ENCODE measurements around the gene CHMP6. TPM values are rescaled to one million over a fixed set of nuclear protein-coding genes. Genes with fewer than 3 reads are reported as not detected.
A peak's percentile ranks its signal among the peaks of the same experiment; 100 is the strongest.

The CHMP6 gene
- total RNA-seq, 1 donor = 19.4 TPM

DNA sequence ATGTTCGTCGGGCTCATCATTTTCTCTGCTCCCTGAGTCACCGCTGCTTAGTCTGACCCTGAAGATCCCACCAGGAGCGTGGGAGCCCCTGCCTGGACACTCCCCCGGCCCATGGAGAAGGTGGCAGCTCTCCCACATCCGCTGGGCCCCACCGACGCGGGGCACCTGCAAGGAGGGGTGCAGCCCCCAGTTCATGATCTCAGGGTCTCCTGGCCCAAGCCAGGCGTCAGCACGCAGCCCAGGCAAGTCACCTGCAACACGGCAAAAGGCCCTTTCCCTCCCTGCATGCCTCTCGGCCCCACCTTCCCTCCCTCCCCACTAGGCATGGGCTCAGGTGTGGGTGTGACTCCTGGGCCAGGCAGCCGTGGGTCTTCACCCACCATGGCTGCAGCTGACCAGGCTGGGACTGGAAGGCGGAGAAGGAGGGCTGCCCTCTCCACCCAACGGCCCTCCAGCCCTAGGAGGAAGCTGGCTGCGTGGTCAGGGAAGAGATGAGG lies 9.7 kb upstream of the CHMP6 start:
- no peak for DNase-seq (ENCODE audit: low read depth)
- TF ChIP-seq, protein P1, sequence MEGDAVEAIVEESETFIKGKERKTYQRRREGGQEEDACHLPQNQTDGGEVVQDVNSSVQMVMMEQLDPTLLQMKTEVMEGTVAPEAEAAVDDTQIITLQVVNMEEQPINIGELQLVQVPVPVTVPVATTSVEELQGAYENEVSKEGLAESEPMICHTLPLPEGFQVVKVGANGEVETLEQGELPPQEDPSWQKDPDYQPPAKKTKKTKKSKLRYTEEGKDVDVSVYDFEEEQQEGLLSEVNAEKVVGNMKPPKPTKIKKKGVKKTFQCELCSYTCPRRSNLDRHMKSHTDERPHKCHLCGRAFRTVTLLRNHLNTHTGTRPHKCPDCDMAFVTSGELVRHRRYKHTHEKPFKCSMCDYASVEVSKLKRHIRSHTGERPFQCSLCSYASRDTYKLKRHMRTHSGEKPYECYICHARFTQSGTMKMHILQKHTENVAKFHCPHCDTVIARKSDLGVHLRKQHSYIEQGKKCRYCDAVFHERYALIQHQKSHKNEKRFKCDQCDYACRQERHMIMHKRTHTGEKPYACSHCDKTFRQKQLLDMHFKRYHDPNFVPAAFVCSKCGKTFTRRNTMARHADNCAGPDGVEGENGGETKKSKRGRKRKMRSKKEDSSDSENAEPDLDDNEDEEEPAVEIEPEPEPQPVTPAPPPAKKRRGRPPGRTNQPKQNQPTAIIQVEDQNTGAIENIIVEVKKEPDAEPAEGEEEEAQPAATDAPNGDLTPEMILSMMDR (IDR thresholded peaks at IDR 0.05; ENCODE audit: insufficient read depth, low read depth, low read length) = no peak
- no peak overlapping the region for H3K4me3 ChIP-seq (ENCODE audit: low read depth, low read length)

DNA sequence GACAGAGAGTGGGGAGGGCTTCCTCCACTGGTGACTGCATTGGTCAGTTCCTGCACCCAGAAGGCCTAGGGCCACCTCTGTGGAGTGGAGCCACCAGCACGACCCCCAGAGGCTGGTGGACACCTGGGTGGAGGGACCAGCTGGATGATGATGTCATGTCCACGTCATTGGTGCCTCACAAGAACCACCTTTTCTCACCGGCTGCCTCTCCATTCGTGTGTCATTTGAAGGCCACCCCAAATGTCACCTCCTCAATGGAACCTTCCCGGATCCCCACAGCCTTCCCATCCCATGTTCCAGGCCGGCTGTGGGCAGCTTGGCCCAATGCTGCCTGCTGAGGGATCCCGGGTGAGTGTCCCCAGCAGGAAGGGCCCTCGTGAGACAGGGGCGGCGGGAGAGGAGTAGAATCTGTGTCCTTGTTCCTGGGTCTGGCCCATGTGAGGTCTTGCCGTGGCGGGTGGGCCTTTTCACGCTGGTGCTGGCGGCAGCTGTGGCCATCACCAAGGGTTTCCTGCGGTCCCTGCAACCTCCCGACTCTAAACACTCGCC lies 9.1 kb upstream of the CHMP6 start:
- DNase-seq (ENCODE audit: low read depth) = no peak
- TF ChIP-seq, protein P1 (IDR thresholded peaks at IDR 0.05; ENCODE audit: insufficient read depth, low read depth, low read length) = no peak
- no peak overlapping the region for H3K4me3 ChIP-seq (ENCODE audit: low read depth, low read length)

DNA sequence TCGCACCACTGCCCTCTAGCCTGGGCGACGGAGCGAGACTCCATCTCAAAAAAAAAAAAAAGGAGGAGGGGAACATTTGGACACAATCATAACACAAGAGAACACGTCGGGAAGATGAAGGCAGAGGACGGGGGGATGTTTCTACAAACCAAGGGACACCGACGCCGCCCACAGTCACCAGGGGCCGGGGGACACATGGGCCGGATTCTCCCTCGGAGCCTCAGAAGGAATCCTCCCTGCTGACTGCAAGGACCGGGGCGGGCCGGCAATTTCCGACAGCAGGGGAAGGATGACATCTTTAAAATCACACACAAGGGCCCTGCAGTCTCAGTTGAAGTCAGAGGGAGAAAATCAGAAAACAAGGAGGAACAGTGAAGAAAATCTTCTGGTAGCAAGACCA lies 8.1 kb upstream of the CHMP6 start:
- no peak overlapping the region for H3K4me3 ChIP-seq (ENCODE audit: low read depth, low read length)
- no peak for DNase-seq (ENCODE audit: low read depth)
- TF ChIP-seq, protein P1 (IDR thresholded peaks at IDR 0.05; ENCODE audit: insufficient read depth, low read depth, low read length) = no peak

DNA sequence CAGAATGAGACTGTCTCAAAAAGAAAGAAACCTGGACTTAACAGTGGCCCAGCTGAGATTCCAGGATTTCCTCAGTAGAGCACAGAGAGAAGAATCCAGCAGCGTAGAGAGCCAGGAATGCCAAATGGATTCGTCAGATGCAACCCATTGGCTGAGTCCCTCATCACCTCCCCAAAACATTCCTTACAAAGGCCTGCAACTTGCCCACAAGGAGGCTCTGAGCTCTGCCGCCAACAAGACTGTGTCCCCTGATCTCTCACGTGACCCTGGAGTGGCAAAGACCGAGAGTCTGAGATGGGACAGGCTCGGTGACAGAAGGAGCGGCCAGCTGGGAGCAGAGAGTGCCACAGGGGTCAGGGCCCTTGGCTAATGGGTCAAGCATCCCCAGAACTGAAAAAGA lies 6.9 kb upstream of the CHMP6 start:
- peak; percentile 88 for DNase-seq (ENCODE audit: low read depth)
- TF ChIP-seq, protein P1 (IDR thresholded peaks at IDR 0.05; ENCODE audit: insufficient read depth, low read depth, low read length) = peak; percentile 32
- no peak overlapping the region for H3K4me3 ChIP-seq (ENCODE audit: low read depth, low read length)

DNA sequence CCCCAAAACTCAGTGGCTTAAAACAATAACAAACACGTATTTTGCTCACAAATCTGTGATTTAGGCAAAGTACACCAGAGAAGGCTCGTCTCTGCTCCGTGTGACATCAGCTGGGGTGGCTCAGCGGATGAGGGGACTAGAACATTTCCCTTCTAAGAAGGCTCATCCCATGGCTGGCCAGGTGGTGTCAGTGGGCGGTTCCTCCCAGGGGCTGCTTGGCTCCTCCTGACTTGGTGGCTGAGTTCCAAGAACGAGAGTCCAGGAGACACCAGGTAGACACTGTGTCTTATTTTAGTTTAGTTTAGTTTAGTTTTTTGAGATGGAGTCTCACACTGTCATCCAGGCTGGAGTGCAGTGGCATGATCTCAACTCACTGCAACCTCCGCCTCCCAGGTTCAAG lies 5.6 kb upstream of the CHMP6 start:
- DNase-seq (ENCODE audit: low read depth) = no peak
- TF ChIP-seq, protein P1 (IDR thresholded peaks at IDR 0.05; ENCODE audit: insufficient read depth, low read depth, low read length) = no peak
- no peak overlapping the region for H3K4me3 ChIP-seq (ENCODE audit: low read depth, low read length)

DNA sequence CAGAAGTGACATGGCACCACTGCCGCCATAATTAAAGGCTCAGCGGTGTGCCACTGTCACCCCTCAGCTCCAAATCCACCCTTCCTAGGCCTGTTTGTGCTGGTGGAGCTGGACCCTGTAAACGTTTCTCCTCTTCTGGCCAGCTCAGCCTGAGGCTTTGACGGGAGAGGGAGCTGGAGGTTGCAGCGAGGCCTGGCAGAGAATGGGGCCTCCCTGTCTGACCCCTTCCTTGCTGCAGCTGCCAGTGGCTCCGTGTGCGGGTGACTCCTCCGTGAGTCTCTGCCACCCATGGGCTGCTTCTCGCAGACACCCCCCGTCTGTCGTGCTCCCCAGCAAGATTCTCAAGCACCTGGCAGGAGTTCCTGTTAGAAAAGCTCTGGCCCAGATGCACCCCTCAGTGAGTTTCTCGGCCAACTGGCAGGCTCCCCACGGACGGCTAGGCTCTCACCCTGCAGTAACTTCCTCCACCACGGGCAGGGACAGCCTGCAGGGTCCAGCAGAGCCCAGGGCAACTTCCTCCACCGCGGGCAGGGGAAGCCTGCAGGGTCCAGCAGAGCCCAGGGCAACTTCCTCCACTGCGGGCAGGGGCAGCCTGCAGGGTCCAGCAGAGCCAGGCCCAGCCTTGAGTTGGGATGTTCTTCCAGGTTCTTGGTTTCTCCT lies 4.7 kb upstream of the CHMP6 start:
- no peak for DNase-seq (ENCODE audit: low read depth)
- TF ChIP-seq, protein P1 (IDR thresholded peaks at IDR 0.05; ENCODE audit: insufficient read depth, low read depth, low read length) = no peak
- H3K4me3 ChIP-seq (ENCODE audit: low read depth, low read length) = no peak overlapping the region

All from fibroblast of villous mesenchyme (primary cell).